Neural progenitor cell (in vitro differentiated cells): ENCODE results near the gene UBE2R2.
"Not testable (repeated sequence)": the region's sequence is repeated elsewhere in the genome, so short reads cannot be mapped to it uniquely, and the experiment has no call there.

Experiments
- CTCF ChIP-seq: fragments of 200-600 bp; sonication (generic); IDR thresholded peaks from 2 replicates; pipeline ENCODE4 v1.5.1; 2017; ENCODE audit warnings: antibody characterized with exemption, mild to moderate bottlenecking
- EZH2 ChIP-seq: fragments of 200-600 bp; sonication (generic); IDR thresholded peaks from 2 replicates; pipeline ENCODE4 v1.6.1; 2017; ENCODE audit warnings: antibody characterized with exemption, mild to moderate bottlenecking, moderate library complexity

GRCh38 chr9:33827285-33827684 is 10.3 kb downstream of the UBE2R2 start:
- TF ChIP-seq EZH2, CTCF: not testable (repeated sequence)
